ENCODE measurements around the gene IL1RAPL2. TPM values are rescaled to one million over a fixed set of nuclear protein-coding genes. Genes with fewer than 3 reads are reported as not detected.

The IL1RAPL2 gene
- polyA plus RNA-seq, 1 of the 3 experiments (the other 2 are of a cell fraction): 0.13 TPM

DNA sequence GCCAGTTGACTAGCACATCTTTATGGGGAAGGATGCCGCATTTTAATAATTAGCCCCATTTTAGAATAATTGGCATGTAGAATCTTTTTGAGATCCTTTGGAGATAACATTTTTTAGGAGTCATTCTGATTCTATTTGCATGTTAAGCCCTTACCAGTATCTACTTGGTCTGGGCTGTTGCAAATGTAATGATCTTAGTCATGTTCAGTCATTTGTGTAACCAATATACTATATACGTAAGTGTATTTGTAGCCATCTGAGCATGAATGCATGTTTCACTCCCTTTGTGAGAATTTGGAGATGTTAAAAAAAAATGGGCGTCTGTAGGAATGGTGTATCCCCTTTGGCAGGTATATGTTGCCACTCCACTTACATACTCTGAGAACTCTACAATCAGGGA, 535.4 kb downstream of the IL1RAPL2 start:
- Histone ChIP-seq H3K4me3 (ENCODE audit: low read depth in 2 of 2, low read length in 1 of 2) (no peak overlapping the region), H3K36me3 (replicated peaks in 1 of 2; ENCODE audit: control insufficient read depth in 1 of 2, insufficient read depth in 2 of 2, low read length in 1 of 2) (no peaks in the 10 kb centered on the region), H4K20me1 (ENCODE audit: insufficient read depth) (no peaks in the 10 kb centered on the region), H3K79me2 (ENCODE audit: insufficient read depth) (no peaks in the 10 kb centered on the region), H3K4me1 (ENCODE audit: control insufficient read depth in 1 of 2, insufficient read depth in 2 of 2, low read depth in 1 of 2, low read length in 1 of 2) (no peaks in the 10 kb centered on the region), H3K9me3 (no peaks in the 10 kb centered on the region), H3F3A (replicated peaks; ENCODE audit: insufficient read depth) (no peaks in the 10 kb centered on the region), H3K4me2 (no peak overlapping the region), H3K9me2 (0 out of 2 replicates have a peak, but pooled peaks cover 4% of the 10 kb centered on the region), H3K9ac (no peak overlapping the region), H3K27ac (ENCODE audit: low read depth in 2 of 2, low read length in 1 of 2) (no peak overlapping the region), H3K27me3 (ENCODE audit: insufficient read depth) (peaks cover 15% of the 10 kb centered on the region; the same call in 1 of the 2 replicates), H2AFZ (ENCODE audit: low read depth) (no peak overlapping the region)
- POLR2A ChIA-PET: no interaction called here
- TF ChIP-seq FOXJ3 (CRISPR knock-in tag; IDR thresholded peaks at IDR 0.05) (no peak), RXRA (IDR thresholded peaks at IDR 0.05; ENCODE audit: borderline replicate concordance, low read depth) (no peak), TAF1 (IDR thresholded peaks at IDR 0.05; ENCODE audit: borderline replicate concordance, low read depth, low read length) (no peak), NFIC (IDR thresholded peaks at IDR 0.05; ENCODE audit: borderline replicate concordance) (no peak), GABPA (IDR thresholded peaks at IDR 0.05; ENCODE audit: low read depth) (no peak), TCF12 (IDR thresholded peaks at IDR 0.05) (no peak), FOSL2 (IDR thresholded peaks at IDR 0.05; ENCODE audit: borderline replicate concordance, low read depth) (no peak), GATA2 (CRISPR knock-in tag; IDR thresholded peaks at IDR 0.05) (no peak), RCOR1 (IDR thresholded peaks at IDR 0.05; ENCODE audit: low read length) (no peak), SMC3 (IDR thresholded peaks at IDR 0.05; ENCODE audit: low read depth, low read length) (no peak)
- TF ChIP-seq, protein P1, sequence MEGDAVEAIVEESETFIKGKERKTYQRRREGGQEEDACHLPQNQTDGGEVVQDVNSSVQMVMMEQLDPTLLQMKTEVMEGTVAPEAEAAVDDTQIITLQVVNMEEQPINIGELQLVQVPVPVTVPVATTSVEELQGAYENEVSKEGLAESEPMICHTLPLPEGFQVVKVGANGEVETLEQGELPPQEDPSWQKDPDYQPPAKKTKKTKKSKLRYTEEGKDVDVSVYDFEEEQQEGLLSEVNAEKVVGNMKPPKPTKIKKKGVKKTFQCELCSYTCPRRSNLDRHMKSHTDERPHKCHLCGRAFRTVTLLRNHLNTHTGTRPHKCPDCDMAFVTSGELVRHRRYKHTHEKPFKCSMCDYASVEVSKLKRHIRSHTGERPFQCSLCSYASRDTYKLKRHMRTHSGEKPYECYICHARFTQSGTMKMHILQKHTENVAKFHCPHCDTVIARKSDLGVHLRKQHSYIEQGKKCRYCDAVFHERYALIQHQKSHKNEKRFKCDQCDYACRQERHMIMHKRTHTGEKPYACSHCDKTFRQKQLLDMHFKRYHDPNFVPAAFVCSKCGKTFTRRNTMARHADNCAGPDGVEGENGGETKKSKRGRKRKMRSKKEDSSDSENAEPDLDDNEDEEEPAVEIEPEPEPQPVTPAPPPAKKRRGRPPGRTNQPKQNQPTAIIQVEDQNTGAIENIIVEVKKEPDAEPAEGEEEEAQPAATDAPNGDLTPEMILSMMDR (IDR thresholded peaks at IDR 0.05): no peak
- TF ChIP-seq, protein P2, sequence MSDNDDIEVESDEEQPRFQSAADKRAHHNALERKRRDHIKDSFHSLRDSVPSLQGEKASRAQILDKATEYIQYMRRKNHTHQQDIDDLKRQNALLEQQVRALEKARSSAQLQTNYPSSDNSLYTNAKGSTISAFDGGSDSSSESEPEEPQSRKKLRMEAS (IDR thresholded peaks at IDR 0.05; ENCODE audit: low read depth): no peak
- TF ChIP-seq, protein P3, sequence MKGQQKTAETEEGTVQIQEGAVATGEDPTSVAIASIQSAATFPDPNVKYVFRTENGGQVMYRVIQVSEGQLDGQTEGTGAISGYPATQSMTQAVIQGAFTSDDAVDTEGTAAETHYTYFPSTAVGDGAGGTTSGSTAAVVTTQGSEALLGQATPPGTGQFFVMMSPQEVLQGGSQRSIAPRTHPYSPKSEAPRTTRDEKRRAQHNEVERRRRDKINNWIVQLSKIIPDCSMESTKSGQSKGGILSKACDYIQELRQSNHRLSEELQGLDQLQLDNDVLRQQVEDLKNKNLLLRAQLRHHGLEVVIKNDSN (IDR thresholded peaks at IDR 0.05; ENCODE audit: borderline replicate concordance, low read depth): no peak
- TF ChIP-seq, protein P4, sequence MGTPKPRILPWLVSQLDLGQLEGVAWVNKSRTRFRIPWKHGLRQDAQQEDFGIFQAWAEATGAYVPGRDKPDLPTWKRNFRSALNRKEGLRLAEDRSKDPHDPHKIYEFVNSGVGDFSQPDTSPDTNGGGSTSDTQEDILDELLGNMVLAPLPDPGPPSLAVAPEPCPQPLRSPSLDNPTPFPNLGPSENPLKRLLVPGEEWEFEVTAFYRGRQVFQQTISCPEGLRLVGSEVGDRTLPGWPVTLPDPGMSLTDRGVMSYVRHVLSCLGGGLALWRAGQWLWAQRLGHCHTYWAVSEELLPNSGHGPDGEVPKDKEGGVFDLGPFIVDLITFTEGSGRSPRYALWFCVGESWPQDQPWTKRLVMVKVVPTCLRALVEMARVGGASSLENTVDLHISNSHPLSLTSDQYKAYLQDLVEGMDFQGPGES (IDR thresholded peaks at IDR 0.05; ENCODE audit: low read depth, low read length): no peak
- 7% methylated on average over 3 of the region's 3 CpGs for WGBS (ENCODE audit: low lambda C conversion rate)
- DNase-seq: no peak
- CTCF ChIA-PET: no interaction called here

DNA sequence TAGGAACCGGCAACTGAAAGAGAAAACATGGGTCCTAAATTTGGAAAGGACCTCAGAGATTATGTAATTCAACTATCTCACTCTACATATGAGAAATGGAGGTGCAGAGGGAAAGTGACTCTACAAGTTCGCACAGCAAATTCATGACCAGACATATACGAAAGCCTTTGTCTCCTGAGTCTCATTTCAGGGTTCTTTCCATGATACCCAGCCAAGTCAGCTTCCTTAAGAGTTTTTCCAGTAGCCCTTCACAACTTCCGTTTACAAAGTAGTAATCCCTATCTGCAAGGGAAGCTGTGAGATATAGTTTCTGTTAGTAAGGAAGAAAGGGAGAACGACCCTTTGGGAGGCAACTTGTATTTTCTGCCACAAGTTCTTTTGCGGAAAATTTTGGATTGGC, 543.9 kb downstream of the IL1RAPL2 start:
- POLR2A ChIA-PET: no interaction called here
- Histone ChIP-seq H3K4me1 (ENCODE audit: control insufficient read depth in 1 of 2, insufficient read depth in 2 of 2, low read depth in 1 of 2, low read length in 1 of 2) (no peaks in the 10 kb centered on the region), H3K27ac (ENCODE audit: low read depth in 2 of 2, low read length in 1 of 2) (no peak overlapping the region), H3F3A (replicated peaks; ENCODE audit: insufficient read depth) (no peaks in the 10 kb centered on the region), H3K9me3 (no peaks in the 10 kb centered on the region), H2AFZ (ENCODE audit: low read depth) (no peak overlapping the region), H3K36me3 (replicated peaks in 1 of 2; ENCODE audit: control insufficient read depth in 1 of 2, insufficient read depth in 2 of 2, low read length in 1 of 2) (no peaks in the 10 kb centered on the region), H3K79me2 (ENCODE audit: insufficient read depth) (no peaks in the 10 kb centered on the region), H3K27me3 (ENCODE audit: insufficient read depth) (no peaks in the 10 kb centered on the region), H4K20me1 (ENCODE audit: insufficient read depth) (no peaks in the 10 kb centered on the region), H3K9me2 (no peaks in the 10 kb centered on the region), H3K4me2 (no peak overlapping the region), H3K4me3 (ENCODE audit: low read depth in 2 of 2, low read length in 1 of 2) (no peak overlapping the region), H3K9ac (no peak overlapping the region)
- 4% methylated on average over 6 of the region's 6 CpGs for WGBS (ENCODE audit: low lambda C conversion rate)
- TF ChIP-seq POLR2AphosphoS5 (IDR thresholded peaks at IDR 0.05; ENCODE audit: low read depth, low read length) (no peak), SIN3A (IDR thresholded peaks at IDR 0.05; ENCODE audit: borderline replicate concordance, low read depth, low read length) (no peak), TCF12 (IDR thresholded peaks at IDR 0.05) (no peak), NFIC (IDR thresholded peaks at IDR 0.05; ENCODE audit: borderline replicate concordance) (no peak)
- TF ChIP-seq, protein P5, sequence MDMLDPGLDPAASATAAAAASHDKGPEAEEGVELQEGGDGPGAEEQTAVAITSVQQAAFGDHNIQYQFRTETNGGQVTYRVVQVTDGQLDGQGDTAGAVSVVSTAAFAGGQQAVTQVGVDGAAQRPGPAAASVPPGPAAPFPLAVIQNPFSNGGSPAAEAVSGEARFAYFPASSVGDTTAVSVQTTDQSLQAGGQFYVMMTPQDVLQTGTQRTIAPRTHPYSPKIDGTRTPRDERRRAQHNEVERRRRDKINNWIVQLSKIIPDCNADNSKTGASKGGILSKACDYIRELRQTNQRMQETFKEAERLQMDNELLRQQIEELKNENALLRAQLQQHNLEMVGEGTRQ (IDR thresholded peaks at IDR 0.05; ENCODE audit: borderline replicate concordance, low read depth, low read length): no peak
- TF ChIP-seq, protein P2 (IDR thresholded peaks at IDR 0.05; ENCODE audit: low read depth): no peak
- TF ChIP-seq, protein P3 (IDR thresholded peaks at IDR 0.05; ENCODE audit: borderline replicate concordance, low read depth): no peak
- CTCF ChIA-PET: no interaction called here
- DNase-seq: no peak

All from SK-N-SH (cell line).